Measurements from ENCODE around the gene RCOR1.
"Not testable (repeated sequence)": the region's sequence is repeated elsewhere in the genome, so short reads cannot be mapped to it uniquely, and the experiment has no call there.

The RCOR1 gene

DNA sequence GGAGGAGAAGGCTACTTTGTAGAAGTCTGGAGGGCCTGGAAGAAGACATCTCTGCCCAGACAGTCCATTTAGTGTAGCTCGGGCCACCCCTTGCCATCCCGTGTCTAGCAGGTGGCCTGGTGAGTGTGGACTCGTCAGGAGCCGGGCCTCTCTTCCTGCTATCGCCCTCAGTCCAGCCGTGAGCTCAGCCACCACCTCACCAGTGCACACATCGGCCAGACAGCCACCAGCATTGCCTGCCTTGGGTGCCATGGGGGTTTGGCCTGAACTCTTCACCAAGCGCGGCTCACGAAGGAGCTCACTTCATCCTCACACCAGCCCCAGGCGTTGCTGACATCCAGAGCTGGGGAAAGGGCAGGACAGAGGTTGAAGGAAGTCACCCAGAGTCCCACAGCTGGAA is 165.2 kb downstream of the RCOR1 start:
- no peak for DNase-seq

DNA sequence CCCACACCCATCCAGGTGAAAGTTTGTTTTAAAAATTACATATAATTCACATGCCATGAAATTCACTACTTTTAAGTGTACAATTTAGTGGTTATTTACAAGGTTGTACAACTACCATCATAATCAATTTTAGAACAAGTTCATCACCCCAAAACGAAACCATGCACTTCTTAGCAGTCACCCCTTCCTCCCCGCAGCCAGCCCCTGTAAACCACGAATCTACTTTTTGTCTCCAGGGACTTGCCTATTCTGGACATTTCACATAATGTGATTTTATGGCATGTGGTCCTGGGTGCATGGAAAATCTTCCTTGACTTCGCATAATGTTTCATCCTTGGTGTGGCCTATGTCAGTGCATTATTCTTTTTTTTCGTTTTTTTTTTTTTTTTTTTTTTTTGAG is 165.6 kb downstream of the RCOR1 start:
- no peak for DNase-seq

DNA sequence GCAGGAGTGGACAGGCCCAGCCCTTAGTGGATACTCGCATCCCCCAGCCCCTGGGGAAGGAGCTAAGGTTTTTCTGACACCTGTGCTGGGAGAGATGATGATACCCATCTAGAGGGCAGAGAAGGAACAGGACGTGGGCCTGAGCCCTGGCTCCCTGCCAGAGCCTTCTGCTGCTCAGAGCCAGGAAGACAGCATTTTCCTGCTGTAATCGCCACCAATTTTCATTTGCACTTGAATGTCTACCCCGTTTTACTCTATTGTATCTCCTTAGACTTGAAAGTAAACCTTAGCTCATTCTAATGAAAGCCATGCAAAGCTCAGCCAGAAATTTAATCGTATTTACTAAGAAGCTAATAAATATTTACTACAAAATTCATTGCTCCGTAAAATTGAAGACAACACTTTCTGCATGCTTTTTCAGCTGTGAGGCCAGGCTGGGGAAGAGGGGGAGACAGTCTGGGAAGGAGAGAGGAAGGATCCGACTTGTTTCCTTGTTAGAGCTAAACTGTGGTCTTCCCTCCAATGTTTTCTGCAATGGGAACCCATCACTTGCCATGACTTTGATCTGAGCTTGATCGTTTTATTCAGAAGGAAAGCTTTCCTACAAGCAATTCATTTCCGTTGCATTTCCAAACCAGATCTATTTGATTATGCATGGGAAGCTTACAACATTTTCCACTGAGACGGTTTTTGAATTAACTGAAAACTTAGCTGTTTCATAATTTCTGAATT is 167.2 kb downstream of the RCOR1 start:
- DNase-seq, result no peak

DNA sequence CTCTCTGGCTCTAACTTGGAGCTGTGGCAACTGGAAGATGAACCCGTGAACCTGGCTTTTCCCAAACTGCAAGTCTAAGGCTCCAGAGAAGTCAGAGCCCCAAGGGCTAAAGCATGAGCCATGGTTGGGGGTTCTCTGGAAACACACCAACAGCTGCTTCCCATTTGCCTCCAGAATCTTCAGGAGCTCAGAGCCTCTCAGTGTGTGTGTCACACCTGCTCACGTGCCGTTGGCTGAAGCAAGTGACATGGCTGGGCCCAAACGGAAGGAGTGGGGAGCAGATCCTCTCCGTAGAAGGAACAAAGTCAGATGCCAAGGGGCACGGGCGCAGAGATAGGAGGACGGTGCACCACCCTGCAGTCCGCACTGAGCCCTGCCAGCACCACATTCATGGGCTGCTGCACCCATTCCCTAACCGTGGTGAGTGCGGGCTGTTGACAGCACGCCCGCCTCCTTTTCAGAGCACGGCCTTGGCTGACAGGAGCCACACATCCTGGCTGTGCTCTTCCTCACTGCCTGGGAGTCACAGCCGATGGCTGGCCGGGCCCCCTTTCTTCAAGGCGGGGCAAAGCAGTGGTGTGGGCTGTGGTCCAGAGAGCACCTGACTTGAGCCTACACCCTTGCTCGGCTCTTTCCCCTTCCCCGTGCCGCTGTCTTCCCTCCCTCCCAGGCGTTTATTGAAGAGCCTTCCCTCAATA is 168.2 kb downstream of the RCOR1 start:
- no peak for DNase-seq

DNA sequence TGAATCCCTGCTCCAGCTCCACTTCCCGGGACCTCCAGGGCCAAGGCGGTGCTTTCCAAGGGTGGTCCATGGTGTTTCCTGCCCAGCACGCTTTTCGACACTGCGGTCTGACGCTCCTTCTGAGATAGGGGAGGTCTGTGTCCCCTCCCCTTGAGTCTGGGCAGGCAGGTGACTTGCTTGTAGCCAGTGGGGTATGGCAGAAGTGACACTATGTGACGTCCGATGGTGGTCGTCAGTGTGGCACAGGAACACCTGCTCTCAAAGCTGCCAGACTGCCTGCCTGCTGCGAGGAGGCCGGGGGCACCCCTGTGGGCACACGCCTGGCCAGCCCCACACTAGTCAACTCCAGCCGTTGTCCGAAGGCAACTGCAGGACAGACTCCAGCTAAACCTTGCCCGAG is 168.8 kb downstream of the RCOR1 start:
- DNase-seq, result no peak

DNA sequence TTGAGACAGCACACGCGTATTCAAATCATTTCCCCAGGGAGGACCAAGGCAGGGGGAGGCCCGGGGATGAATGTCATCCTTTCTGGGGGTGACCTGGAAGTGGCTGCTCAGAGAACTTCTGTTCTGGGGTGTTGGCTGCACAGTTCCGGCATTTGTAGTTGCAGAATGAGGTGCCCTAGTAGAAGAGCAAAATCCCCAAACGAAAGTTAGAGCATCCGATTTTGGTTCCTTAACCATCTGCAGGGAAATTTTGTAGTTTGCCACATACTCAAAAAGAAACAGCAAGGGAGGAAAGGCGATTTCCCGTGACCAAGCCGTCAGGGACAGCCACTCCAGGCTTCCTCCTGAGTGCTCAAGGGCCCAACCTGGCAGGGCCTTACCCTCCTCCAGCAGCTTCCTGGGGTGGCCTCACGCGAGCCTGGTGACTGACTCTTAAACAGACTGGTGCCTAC is 171.8 kb downstream of the RCOR1 start:
- DNase-seq, result no peak

DNA sequence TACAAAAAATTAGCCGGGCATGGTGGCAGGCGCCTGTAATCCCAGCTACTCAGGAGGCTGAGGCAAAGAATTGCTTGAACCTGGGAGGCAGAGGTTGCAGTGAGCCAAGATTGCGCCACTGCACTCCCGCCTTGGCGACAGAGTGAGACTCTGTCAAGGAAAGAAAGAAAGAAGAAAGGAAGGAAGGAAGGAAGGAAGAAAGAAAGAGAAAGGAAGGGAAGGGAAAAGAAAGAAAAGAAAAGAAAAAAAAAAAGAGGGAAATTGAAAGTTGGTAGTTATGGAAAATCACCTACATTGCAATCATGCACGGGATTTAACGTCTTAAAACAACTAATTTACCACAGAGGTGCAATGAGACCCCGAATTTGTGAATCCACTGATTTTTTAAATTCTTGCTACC is 173.3 kb downstream of the RCOR1 start:
- not testable (repeated sequence) for DNase-seq

DNA sequence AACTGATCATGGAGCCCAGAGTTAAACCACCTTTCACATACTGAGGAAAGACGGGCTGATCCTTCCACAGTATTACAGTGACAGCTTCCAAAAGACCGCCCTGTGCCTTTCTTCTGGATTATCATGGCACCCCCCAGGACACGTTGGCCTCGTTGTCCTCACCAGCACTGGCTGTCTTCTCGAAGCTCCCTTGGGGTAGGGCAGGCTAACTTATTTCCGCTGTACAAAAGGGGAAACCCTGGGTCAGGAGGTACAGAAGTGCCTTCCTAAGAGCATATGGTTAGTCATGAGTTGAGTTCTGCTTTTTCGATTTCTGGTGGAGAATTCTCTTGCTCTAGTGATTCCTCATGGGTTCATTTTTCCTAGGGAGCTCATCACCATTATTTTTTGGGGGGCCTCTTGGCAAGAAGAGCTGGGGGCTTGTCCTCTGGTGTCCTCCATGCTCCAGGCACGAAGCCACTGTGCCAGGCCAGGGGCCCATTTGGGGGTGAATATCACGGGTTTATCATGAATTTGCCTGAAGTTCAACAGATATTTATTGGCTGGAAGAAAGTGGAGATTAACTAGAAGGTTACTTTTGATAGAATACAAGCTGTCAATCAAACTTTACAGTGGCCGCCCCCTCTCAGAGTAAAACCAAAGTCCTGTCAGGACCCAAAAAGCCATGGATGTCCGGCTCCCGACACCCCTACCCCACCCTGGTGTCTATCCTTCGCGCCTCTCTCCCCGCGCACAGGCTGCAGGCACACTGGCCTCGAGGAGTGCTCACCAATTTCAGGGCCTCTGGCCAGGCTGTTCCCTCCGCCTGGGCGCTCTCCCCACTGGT is 176.0 kb downstream of the RCOR1 start:
- DNase-seq, result no peak

DNA sequence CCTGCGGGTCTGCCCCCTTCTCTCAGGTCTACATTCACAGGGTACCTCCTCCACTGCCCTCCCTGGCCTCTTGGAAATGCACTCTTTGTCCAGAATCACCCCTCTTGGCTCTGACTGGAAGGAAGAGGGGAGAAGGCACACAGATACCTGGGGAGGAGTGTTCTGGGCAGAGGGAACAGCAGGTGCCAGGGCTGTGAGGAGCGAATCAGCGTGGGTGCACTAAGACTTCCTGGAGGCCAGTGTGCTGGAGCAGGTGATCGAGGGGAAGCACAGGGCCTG is 176.5 kb downstream of the RCOR1 start:
- DNase-seq, result no peak

DNA sequence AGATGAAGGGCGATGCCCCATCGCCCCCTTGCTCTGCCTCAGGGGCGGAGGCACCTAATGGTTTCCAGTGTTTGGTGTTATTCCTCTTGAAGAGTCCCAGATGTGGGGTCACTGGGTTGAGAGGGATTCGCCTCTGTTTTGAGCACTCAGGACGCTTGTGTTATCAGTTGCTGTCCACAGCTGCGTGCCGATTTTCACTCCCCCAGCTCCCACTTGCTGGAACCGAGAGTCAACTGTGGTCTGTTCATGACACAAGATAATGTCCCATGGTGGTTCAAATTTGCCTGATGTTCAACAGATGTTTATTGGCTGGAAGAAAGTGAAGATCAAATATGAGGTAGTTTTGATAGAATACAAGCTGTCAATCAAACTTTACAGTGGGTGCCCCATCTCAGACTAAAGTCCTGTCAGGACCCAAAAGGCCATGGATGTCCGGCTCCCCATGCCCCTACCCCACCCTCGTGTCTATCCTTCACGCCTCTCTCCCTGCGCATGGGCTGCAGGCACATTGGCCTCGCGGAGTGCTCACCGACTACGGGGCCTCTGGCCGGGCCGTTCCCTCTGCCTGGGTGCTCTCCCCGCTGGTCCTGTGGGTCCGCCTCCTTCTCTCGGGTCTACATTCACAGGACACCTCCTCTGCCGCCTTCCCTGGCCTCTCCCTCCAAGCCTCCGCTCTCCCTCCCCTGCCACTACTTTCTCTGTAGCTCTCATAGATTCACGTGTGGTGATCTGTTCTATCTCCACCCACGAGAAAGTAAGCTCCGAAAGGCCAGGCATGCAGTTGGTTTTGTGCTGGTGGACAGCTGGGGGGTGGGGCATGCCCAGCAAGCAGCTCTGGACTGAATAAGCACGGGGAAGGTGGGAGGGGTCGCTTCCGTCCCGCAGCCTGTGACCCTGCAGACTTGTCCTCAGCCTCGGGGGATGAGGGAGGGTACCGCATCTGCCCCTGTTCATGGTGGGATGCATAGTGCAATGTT is 178.0 kb downstream of the RCOR1 start:
- no peak for DNase-seq

DNA sequence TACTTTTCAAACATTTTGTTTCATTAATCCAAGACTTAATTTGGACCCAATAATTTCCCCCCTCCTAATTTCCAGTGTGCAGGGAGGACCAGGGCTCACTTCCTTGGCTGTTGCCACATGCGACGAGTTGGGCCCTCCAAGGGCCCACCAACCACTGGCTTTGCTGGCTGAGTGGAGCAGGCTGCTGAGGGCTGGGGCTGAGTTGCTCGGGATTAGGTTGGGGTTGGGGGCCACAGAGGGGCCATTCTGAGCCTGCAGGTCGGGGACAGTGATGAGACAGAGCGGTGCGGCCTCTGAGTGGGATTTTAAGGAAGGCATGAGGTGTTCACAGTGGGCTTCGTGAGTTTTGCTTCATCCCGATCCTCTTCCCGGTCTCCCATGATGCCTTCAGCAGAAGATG is 178.7 kb downstream of the RCOR1 start:
- DNase-seq, result no peak

DNA sequence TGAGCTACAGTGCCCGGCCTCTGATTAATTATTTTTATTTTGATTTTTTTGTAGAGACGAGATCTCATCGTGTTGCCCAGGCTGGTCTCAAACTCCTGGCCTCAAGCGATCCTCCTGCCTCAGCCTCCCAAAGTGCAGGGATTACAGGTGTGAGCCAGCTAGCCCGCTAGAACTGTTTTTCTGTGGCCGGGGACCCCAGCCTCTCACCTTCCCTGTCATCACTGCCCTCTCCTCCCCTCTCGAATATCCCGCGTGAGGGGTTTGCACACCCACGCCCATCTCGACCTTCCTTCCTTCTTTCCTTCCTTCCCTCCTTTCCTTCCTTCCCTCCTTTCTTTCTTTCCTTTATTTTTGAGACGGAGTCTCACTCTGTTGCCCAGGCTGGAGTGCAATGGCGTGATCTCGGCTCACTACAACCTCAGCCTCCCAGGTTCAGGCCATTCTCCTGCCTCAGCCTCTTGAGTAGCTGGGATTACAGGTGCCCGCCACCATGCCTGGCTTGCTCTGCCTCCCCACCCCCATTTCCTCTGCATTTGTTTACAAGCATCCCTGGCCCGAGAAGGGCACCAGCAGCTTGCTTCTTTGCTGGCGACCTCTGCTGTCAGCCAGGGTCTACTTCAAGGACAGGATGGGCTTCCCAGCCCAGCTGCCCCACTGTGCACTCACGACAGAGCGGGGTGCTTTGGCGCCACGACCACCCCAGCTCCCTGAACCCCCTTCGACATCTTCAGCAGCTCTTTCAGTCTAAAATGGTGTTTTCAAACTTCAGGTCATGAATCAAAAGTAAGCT is 180.5 kb downstream of the RCOR1 start:
- no peak for DNase-seq

DNA sequence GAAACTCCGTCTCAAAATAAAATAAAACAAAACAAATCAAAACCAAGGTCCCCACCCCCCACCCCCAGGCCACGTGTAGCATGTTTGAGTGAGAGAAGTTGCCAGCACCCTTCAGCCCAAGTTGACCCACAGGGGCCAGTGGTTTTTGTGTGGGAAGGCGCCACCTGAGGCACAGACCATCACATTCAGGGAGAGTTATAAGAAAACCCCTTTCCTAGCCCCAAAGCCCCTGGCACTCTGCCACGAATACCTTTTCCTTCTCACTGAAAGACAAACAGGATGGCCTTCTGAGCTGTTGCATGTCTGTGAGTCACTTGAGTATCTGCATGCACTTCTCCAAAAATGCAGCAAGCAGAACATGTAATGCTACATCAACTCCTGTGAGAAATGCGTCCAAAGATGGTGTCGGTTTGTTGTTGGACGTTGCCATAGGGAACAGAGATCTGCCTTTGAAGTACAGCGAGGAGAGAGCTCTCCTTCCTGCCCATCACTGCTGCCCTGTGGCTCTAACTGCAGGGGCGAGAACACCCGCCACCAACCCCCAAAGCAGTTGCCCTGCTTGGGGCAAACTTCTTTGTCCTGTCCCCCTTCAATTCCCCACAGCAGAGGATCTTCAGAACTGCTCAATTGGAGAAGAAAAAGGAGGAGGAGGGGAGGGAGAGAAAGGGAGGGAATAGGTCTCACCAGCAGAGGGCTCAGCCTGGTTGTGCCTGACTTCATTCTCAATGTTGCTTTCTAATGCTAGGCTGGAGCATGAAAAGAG is 182.1 kb downstream of the RCOR1 start:
- DNase-seq, result peak; percentile 37

DNA sequence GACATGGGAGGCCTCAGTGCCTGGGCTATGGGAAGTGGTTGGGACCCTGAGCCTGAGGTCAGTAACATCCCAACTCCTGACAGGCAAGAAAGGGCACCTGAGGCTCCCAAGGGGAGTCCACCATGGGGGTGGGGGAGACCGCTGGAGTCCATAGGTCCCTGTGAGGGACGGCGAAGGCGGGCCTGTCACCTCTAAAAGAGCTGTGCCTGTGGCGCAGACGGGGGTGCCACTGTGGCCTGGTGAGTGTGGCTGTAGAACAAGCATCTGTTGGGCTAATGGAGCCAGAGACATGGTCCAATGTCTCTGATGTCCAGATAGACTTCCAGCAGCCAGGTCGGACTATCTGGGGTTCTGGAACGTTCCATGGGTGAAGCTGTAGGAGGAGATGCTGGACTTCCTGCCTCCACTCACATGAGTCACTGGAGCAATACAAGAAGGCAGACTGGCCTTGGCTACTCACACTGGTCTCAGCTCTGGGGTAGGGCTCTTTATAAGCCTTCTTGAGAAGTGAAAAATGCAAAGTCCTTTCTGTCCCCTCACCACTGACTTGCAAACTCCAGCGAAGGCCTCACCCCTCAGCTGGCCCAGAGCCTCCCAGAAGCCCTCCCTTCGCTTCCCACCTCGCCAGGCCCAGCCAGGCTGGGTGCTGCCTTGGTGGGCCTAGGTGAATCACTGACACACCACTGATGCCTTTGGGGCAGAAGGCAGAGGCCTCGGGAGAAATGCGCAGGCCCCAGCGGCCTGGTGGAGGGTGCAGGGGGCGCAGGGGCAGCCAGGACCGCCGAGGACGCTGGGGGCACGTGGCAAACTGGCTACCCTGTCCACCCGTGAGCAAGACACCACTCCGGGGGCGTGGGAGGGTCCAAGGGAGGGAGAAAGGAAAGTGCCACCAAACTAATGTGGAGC is 183.7 kb downstream of the RCOR1 start:
- DNase-seq, result no peak

DNA sequence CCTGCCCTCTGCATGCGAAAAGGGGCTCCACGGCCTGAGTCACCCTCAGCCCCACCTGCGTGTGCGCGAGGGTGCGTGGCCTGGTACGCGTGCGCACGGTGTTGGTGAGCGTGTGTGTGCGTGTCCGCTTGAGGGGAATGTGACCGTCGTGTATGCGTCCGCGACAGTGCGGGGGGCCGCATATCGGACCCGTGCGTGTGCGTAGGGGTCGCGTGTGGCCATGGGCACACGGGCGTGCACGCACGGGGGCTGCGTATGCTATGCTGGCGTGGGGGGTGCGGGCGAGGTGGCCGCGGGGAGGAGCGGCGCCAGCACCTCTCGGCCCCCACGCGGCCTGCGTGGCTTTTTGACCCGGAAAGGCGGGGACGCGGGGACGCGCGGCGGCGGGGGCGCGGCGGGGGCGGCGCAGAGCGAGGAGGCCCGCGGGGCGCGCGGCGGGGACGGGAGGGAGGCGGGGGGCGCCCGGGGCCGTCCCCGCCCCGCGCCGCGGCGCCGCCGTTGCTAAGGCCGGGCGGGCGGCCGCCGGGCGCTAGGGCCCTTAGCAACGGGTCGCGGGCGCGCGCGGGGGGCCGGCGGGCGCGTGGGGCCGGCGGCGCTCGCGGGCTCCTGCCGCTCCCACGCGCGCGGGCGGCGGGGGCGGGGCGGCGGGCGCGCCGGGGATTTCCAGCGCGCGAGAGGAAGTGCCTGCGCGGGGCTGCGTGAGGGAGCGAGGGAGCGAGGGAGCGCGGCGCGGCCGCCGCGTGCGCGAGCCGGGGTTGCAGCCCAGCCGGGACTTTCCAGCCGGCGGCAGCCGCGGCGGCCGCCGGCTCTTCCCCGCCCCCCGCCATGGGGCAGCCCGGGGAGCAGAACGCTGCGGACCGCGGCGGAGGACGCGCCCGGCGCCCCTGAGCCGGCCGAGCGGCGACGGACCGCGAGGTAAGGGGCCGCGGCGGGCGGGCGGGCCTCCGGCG is 184.6 kb downstream of the RCOR1 start, which contains the start of gene TRAF3:
TRAF3 (plus strand) TSS at position 689 of the 950 bp plus-strand sequence. CDS start 92,753 bp downstream, outside the sequence.
- DNase-seq, result peak; percentile 85

DNA sequence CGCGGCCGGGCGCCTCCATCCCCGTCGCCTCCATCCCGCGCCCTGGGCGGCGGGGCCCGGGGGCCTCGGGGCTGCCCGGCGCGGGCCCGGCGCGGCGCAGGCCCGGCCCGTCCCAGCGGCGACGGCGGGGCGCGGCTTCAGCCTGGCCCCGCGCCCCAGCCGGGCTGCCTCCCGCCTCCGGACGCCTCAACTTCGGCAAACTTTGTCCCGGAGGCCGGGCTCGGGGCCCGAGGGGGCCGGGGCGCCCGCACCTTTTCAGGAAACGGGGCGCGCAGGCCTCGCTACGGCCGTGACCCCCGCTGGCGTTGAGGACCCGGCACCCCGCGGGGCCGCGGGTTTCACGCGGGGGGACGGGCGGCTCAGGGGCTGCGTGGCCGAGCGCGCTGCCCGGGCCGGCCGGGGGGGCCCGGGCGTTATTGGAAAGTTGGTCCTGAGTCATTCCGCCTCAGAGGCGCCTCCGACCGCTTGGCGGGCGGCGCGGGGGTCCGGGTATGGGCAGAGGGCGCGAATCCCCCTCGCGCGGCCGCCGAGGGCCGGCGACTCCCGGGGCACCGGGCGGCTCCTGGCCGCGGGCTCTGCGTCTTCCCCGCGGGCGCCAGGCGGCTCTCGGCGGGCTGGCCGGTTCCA is 185.4 kb downstream of the RCOR1 start:
- DNase-seq, result peak; percentile 29

DNA sequence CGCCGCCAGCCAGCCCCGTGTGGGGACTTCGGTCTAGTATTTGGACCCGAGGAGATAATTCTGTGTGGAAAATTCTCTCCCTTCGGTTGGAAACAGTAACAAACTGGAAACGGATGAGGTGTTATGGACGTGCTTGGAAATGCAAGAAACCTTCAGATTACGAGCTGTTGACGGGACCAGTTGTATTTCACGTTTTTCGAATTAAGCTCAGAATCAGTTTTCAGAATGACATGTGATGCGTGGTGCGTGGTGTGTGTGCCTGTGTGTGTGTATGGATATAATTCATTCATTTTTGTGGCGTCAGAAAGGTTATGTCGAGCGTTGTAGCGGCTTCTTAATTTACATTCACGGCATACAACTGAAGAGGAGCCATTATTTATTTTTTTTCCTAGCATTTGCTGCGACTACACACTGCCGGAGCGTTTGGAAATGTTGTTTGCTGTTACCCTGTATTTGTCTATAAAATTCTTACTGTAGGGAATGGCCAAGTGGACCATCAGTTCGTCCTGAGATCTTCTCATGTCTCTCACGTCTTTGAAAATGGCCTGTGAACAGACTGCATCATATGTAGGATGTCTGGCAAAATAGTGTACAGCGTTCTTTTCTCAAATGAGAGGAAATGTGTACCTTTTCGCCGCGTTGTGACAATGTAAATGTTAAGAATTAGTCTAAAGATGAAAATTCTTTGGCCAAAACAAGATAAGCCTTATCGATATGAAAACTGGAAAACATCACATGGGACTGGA is 186.1 kb downstream of the RCOR1 start:
- DNase-seq, result peak; percentile 17
